GM18873 (cell line): ENCODE measurements around the gene POSTN.

Experiments used
- ATAC-seq: cut with Tn5 transposase; IDR thresholded peaks from one replicate; pipeline ENCODE4 v1.9.1; 2021; ENCODE audit warnings: mild to moderate bottlenecking, moderate library complexity, moderate number of reproducible peaks; ENCODE audit not compliant: unreplicated experiment, low FRiP score

POSTN gene

DNA sequence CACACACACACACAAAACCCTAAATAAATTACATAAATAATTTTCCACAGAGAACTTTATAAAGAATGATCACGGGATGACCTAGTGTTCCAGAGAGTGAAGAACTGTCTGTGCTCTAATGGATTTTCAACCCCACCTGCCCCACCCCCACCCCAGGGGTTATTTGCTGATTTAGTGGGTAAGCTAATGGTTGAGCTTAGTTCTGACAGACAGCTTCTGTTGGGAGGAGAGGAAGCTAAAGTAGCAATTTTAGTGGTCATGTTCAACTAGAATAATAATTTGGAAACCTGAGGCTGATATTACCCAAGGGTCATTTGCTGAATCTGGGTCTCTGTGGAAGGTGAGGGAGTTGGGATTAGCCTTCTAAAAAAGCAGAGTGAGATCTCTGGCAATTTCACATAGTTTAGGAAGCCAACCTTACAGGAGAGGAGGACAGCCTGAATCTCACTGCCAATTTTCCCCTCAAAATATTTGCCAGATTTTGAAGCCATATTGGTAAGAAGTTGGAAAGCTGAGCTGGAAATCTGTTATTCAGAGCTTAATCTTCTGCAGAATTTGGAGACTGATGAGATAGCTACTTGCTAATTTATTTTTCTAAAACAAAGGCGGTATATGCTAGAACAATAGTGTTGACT, 68.7 kb downstream of the POSTN start:
- no peak for ATAC-seq

DNA sequence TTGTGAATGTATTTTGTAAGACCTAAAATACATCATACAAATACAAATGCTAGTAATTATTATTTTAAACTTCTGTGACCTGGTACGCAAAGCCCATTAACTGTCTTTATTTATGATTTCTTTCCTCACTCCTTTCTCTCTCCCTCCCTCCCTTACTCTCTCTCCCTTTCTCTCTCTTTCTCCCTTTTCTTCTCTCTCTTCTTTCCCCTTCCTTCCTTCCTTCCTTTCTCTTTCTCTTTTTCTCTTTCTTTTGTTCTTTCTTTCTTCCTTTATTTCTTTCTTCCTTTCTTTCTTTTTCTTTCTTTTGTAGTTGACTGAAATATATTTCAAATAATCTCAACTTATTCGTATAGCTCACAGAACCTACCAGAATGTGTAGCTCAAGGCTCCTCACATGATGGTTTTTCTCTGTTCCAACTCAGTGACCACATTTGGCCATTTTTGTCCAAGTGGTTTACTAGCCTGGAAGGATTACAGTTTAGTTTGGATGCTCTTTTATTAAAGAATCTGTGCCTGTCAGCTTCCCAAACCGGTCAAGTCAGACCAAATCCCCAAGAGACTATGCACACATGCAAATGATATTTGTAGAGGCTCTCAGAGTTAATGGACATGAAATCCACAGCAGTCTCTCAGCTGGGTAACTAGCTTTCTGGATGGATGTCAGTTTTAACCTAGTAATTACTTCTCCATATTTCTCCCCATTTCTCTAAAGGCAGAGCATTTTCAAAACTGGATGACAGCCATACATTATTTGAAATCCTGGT, 71.7 kb downstream of the POSTN start:
- no peak for ATAC-seq

DNA sequence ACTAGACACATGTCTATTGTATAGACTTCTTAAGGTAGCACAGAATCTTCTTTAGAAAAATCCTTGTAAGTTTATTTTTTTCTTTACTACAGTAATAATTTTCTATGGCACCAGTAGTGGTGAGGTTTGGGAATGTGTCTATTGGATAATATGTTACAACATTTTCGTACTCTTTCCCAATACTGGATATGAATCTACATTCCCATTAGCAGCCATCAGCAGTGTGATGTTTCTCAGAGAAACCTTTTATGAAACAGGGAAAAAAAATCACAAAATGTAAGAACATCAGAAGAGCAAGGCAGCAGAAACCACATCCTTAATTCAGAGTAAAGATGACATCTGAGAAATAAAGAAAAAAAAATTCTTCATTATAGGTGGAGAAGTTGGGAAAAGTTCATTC, 83.3 kb downstream of the POSTN start:
- no peak for ATAC-seq
